Stimulated activated naive CD4-positive, alpha-beta T cell treated with Interleukin-2 at 50 U/mL for 16 hours (primary cell): ENCODE data around the gene NUS1.
A peak's percentile ranks its signal among the peaks of the same experiment; 100 is the strongest.
"Not testable (repeated sequence)": the region's sequence is repeated elsewhere in the genome, so short reads cannot be mapped to it uniquely, and the experiment has no call there.

Source experiments
- DNase-seq: peaks from one replicate; lab custom pipeline; 2025; lab: John Stamatoyannopoulos, UW

The NUS1 gene

GRCh38 chr6:117674991-117675657 is at the start of gene NUS1:
TSS of gene NUS1 (plus strand) at chr6:117675469. CDS start at chr6:117675671, 202 bp downstream.
- DNase-seq = peak; percentile 98

GRCh38 chr6:117627533-117627932 is 47.7 kb upstream of the NUS1 start:
- no peak for DNase-seq

- no peak for DNase-seq
These were observed 46.1 kb upstream of the NUS1 start for GRCh38 chr6:117629119-117629660.

- DNase-seq = no peak
These were observed 37.5 kb upstream of the NUS1 start for GRCh38 chr6:117637770-117638169.

GRCh38 chr6:117642976-117643375 is 32.3 kb upstream of the NUS1 start:
- DNase-seq = no peak

GRCh38 chr6:117651984-117652383 is 23.3 kb upstream of the NUS1 start:
- not testable (repeated sequence) for DNase-seq

GRCh38 chr6:117653949-117654348 is 21.3 kb upstream of the NUS1 start:
- DNase-seq = no peak

- DNase-seq = no peak
These were observed 19.9 kb upstream of the NUS1 start for GRCh38 chr6:117655380-117655779.

- no peak for DNase-seq
These were observed 8.4 kb upstream of the NUS1 start for GRCh38 chr6:117666881-117667280.

- DNase-seq = no peak
These were observed 6.5 kb upstream of the NUS1 start for GRCh38 chr6:117668736-117669135.

- DNase-seq = no peak
These were observed 766 bp upstream of the NUS1 start for GRCh38 chr6:117674503-117674902.

- not testable (repeated sequence) for DNase-seq
These were observed 511 bp downstream of the NUS1 start for GRCh38 chr6:117675658-117676301.

GRCh38 chr6:117676577-117677218 is 1.4 kb downstream of the NUS1 start:
- no peak for DNase-seq

- DNase-seq = no peak
These were observed 2.4 kb downstream of the NUS1 start for GRCh38 chr6:117677553-117678141.

- DNase-seq = no peak
These were observed 6.0 kb downstream of the NUS1 start for GRCh38 chr6:117681162-117681741.

GRCh38 chr6:117684749-117685148 is 9.5 kb downstream of the NUS1 start:
- no peak for DNase-seq

- no peak for DNase-seq
These were observed 10.1 kb downstream of the NUS1 start for GRCh38 chr6:117685359-117685758.

GRCh38 chr6:117687021-117687648 is 11.9 kb downstream of the NUS1 start:
- DNase-seq = no peak

GRCh38 chr6:117689584-117689983 is 14.3 kb downstream of the NUS1 start:
- DNase-seq = not testable (repeated sequence)

- no peak for DNase-seq
These were observed 31.2 kb downstream of the NUS1 start for GRCh38 chr6:117706504-117706903.

GRCh38 chr6:117706936-117707509 is 31.8 kb downstream of the NUS1 start:
- not testable (repeated sequence) for DNase-seq
